NCI-H524 treated with DMSO at 0.1 percent for 48 hours (cell line): ENCODE data around the gene C1orf116.

Experiments
- DNase-seq: peaks from one replicate; lab custom pipeline; 2025; lab: John Stamatoyannopoulos, UW

Gene C1orf116

DNA sequence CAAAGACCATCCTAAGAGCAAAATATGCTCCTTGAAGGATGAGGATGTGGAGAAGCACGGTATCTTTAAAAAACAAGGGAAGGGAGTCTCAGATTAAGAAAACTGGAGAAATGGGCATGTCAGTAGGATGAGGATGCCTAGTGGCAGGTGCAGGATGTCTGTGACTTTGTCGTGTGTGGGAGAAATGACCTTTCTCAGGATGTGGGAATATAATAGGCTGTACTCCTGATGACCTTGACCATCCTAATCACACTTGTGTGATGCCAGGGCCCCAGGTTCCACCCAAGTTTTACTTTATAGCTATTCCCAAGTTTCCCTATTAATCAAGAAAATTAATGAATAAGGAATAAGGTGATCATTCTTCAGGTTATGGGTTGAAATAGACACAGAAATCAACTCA lies 12.9 kb downstream of the C1orf116 start:
- no peak for DNase-seq

DNA sequence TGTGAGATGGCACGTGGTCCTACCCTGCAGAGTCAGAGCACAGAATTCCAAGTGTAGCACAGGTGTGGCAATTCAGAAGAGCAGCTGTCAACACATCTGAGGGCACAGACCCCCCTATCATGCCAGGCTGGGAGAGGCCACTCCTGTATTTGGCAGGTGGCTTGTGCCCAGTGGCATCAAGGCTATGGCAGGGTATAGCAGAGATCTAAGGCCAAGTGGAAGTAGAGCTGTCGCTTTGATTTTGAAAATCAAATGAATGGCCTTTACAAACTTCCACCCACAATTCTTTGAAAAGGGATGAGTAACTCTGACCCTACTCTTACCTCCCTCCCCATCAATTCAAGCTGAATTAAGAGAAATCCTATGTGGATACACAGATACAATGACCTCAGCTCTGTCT lies 13.4 kb downstream of the C1orf116 start:
- no peak for DNase-seq

DNA sequence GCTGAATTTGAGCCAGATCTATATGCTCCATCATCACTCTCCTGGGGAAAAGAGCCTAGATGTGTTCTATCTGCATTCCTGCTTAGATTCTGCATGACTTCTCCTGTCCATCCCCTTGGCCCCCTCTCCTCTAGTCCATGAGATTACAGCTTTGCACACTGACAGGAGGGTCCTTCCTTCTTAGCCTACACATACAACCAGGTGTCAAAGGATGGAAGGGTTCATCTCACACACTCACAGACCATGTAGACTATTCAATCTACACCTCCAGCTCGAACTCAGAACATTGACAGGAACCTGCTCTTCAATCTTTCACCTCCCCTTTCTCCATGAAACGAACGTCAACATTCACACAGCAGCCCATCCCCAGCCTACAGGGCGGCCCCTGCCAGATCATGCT lies 13.8 kb downstream of the C1orf116 start:
- no peak for DNase-seq

DNA sequence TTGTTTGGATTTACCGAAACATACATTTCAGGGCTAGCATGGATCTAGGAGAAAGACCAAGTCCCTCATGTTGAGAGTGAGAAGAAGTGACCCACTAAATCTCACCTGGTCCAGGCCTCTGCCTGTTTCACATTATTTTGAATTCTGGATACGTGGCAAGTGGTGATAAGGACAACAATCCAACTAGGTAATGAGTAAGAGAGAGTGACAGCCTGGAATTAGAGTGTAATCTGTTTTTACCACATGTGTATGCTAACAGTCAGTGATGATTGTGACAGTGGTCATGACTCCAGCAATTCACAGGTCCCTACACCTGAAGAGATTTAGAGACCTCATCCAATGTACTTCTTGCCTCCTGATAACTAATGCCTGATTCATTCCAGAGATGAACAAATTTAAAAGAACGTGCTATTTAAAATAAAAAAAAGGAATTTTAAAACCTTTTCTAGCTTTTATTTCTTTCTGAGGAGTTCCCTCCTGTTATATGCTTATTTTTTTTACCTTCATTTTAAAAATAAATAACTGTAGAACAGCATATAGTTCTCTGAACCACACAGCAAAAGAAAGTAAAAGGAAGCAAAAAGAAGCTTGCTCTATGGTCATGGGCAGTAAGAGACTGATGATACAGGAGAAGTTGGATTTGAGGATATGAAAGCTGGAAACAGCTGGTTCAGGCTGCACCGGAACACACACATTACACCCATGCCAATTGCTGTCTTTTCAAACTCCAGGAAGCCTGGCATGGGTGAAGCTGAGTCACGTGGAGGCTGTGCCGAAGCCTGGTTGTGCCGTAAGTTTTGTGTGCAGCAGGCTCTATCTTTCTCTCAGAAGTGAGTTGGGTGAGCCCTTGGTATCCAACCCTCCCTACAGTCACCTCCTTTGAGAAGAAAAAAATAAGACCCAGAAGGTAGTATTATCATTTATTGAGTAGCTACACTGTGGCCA lies 14.7 kb downstream of the C1orf116 start:
- no peak for DNase-seq

DNA sequence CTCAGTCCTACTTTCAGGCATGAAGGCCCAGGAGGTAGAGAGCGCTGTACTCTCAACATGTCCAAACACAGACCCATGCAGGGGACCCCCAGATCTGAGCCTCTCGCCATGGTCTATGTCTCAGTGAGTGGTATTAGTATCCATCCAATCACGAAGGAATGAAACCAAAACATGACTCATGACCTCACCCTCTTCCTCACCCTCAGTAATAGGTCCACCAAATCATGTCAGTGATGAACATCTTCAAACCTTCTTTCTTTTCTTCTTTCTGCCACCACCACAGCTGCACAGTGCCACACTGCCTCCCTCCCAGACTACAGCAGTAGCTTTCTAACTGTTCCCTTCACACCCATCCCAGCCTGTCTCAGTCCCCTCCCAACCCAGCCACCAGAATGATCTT lies 16.8 kb downstream of the C1orf116 start:
- no peak for DNase-seq

DNA sequence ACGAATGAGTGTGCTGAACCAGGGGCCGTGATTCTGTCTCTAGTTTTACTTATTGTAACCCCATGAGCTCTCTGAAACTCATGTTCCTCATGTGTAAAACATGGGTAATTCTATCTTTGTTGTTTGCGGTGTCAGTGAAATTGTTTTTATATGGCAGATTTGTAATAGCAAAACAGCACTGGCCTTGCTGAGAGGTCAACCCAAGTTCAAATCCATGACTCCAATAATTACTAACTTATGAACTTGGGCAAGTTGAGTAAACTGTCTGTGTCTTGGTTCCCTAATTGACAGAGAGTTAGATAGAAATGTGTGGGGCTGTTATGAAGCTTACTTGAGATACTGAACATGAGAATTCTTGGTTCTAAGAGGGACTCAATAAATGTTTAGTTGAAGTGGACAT lies 17.8 kb downstream of the C1orf116 start:
- DNase-seq: no peak

DNA sequence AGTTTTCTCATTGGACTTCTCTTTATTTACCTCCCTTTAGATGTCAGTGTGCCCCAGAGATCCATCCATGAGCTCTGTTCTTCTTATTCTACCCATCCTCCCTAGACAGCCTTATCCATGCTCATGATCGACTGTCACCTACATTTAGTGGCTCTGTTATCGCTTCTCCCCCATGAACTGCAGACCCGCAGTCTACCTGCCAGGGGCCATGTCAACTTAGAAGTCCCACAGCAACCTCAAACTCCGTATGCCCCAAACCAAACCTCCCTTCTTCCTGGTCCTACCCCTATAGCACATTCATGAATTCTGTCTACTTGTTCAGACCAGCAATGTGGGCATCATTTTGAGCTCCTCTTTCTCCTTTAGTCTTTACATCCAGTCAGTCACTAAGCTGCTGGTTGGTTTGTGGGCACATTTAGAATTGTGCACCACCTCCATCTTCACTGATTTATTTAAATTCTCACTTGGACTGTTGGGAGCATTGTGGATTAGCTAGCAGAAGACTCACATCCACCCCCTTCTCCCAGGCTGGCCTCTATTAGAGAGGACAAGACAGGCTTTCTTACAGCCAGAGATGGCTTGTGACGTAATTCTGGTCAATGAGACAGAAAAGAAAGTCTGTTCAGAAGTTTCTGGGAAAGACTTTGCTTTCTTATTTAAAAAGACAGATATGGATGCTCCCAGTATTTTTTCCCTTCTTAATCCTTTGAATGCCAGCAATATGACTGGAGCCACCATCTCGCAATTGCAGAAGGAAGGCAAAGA lies 19.1 kb downstream of the C1orf116 start:
- no peak for DNase-seq

DNA sequence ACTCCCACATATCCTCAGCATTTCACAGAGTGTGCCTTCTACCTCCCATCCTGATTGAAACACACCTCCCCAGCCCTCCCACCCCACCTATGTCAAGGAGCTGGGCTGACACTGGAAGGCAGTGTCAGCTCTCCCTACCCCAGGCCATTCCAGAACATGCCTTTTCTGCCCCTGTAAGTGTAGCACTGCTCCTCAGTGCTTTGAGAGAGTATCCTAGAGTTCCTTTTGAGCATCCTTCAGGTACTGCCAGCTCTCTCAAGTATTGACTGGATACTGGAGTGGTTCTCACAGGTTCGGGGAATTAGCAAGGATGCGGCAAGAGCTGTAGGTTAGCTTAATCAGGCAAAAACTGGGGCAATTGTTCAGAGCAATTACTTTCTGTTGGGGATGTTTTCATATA lies 21.8 kb downstream of the C1orf116 start:
- no peak for DNase-seq

DNA sequence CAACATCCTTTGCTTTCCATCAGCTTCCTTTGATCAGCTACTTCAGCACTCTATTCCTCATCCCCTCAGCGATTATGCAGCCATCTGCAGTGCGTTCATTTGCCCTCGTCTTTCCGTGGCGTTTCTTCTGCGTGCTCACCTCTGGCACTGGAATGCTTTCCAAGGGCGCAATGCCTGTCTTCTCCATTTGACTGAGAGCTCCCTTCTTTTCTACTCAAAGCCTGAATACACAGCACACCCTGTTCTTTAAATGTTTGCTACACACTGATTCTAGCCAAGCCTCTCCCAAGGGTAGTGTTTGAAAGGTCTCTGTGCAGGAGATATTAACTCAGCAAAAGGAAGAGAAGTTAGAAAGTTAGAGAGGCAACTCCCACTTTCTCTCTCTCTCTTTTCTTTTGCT lies 22.6 kb downstream of the C1orf116 start:
- no peak for DNase-seq

DNA sequence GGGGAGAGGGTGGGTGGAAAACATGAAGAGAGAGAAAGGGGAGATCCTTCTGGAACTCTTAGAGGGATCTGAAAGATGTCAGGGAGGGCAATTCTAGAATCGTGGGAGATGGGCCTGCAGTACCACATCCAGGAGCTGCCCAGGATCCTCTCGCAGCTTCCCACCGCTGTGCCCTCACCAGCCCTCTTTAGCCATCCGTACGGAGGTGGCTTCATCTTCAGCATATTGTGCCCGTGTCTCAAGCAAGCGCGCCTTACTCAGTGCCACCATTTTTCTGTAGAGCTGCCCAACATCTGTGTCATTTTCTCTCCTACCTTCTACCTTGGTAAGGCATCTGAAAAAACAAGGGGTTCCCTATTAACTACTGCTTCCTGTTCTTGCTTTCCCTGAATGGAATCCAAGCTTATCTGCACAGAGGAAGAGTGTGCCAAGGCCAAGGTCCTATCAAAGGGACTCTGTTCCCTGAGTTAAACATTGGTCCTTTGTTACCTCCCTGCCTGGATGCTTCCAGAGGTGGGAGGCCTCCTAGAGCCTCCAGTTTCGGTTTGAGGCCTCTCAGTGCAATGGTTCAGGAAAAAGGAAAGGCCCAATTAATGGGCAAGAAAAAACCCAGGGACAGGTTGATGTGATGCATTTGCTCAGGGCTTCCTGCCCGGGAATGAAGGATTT lies 23.2 kb downstream of the C1orf116 start:
- DNase-seq: no peak

DNA sequence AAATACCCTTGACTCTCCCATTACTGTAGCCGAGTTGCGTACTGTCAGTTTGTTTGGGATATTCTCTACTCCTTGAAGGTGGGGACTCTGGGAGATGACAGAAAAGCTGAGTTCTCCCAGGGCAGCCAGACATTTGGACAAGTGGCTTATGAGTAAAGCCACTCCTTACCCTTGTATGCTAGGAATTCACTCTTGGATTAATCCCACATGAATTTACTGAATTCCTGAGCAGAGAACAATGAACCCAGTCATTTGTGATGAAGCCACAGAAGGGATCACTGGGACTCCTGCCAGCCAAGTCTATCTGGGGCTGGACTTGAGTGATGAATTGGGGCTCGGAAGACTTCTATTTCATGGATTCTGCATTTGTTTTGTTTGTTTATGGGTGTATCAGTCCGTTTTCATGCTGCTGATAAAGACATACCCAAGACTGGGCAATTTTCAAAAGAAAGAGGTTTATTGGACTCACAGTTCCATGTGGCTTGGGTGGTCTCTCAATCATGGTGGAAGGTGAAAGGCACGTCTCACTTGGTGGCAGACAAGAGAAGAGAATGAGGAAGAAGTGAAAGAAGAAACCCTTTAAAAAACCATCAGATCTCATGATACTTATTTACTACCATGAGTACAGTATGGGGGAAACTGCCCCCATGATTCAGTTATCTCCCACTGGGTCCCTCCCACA lies 25.1 kb downstream of the C1orf116 start:
- no peak for DNase-seq

DNA sequence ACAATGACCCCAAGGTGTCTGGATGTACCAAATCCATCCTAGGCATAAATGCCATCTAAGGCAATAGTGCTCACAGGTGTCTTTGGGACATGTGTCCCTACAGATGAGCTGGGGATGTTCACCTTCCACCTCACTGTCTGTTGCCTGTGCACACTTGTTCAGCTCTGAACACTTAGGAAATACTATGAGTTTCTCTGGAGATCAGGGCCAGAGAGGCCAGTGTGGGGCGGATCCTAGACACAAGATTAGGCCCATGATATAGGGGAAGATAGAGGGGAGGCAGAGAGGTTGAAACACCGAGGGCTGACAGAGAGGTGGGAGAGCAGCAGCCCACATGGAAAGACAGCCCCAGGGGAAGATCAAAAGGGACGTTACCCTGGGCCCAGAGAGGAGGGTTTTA lies 25.6 kb downstream of the C1orf116 start:
- no peak for DNase-seq

DNA sequence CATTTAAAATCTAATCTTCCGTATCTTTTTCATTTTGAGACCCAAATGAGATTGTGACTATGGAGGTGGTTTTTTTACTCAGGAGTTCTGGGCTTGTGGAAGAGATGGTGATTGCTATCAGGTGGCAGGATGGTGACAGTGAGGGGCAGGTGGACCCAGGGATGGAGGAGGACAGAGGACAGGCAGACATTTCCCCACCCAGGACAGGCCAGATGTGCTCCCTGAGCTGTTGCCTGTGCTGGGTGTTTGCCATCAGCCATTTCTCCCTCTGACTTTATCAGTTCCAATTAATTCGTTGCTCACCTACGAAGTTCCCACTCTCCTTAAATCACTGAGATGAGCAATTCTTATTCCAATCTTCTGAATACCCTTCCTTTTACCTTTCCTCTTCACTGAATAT lies 26.5 kb downstream of the C1orf116 start:
- DNase-seq: no peak

DNA sequence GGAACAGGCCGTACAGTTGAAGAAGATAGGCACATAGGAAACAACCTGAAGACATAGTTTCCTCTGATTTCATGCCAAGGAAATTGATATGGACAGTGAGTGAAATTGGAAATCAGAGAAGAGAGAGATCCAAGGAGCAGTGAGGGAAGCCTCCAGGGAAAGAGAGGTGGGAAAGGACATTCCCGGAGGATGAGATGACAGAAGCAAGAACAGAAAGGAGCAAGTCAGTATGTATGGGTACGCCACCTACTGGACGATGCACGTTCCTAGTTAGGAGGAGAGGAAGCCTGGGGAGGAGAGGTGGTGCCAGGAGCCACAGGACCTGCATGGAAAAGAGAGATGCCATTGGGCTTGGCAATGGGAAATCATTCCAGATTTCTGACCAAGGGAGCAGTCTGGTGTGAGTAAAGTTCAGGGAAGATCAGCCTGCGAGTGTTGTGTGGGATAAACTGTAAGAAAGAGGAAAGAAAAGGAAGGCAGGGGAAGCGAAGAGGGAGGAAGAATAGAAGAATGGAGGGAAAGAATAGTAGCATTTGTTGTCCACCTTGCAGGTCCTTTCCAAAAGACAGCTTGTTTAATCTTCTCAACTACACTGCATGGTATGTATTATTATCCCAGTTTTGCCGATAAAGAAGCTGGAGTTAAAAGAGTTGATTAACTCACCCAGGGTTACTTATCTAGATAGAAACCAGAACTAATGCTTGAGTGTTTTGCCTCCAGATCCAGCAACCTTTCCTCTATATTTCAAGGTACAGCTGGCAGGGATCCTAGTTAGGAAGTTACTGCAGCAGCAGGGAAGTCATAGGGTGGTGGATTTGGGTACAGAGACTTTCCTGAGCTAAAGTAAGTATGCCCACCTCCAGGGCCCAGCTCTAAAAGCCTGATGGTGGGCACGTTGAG lies 27.4 kb downstream of the C1orf116 start:
- no peak for DNase-seq

DNA sequence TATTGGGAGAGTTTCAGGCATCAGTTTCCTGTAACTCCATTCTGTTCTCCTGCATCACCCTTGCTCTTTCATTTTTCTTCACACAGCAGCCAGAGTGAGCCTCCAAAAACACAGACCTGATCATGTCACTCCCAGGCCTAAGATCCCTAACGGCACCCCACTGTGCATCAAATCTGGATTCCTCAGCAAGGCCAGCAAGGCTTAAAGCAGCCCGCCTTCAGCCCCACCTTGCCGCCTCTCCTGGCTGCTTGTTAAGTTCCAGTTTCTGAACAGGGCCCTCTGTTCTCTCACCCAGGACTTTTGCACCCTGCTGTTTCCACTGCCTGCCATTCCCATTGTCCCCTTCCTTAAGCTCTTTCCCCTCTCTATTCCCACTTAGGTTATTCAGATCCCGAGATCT lies 29.3 kb downstream of the C1orf116 start:
- no peak for DNase-seq

DNA sequence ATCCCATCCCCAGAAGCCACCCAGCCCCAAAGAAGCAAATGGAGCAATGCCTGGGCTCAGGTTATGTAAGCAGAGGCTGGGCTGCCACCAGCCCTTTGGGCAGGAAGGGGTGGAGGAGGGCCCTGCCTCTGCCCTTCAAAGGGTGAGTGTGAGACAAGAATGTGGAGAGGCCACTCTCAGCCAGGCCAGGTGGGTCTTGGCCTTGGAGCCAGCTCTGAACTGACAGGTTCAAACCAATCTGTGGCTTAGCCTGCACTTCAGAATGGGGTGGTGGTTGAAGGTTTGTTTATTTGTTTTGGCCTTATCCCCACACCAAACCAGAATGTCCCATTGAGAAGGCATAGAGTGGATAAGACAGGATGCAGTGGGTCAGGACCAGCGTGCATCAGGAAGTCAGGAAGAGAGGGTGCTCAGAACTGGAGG lies 29.8 kb downstream of the C1orf116 start:
- DNase-seq: no peak

DNA sequence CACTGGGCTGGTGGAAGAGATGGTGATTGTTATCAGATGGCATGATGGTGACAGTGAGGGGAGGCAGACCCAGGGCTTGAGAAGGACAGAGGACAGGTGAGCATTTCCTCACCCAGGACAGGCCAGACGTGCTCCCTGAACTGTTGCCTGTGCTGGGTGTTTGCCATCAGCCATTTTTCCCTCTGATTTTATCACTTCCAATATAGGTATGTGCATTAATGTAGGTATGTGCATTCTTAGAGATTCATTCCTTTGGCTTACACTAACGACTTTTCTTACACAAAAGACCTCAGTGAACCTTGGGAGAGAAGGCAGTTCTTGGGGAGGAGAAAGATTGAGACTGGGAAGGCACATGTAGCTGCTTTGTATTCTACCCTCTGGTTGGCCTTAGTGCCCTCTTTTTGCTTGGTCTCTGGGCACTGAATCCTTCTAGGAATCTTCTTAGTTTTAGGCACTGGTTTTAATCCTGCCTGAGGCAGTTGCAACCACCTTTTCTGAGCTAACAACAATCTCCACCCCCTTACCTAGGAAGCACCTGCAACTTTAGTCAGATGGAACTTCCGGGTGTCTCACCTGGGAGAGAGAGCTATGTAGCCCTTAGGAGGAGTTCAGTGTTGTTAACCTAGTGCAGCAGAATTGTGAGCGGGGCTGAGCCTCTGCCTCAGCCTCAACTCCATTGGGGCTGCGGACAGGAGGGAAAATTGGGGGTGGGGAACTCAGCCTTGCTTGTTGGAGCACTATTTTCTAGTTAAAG lies 30.9 kb downstream of the C1orf116 start:
- DNase-seq: no peak

DNA sequence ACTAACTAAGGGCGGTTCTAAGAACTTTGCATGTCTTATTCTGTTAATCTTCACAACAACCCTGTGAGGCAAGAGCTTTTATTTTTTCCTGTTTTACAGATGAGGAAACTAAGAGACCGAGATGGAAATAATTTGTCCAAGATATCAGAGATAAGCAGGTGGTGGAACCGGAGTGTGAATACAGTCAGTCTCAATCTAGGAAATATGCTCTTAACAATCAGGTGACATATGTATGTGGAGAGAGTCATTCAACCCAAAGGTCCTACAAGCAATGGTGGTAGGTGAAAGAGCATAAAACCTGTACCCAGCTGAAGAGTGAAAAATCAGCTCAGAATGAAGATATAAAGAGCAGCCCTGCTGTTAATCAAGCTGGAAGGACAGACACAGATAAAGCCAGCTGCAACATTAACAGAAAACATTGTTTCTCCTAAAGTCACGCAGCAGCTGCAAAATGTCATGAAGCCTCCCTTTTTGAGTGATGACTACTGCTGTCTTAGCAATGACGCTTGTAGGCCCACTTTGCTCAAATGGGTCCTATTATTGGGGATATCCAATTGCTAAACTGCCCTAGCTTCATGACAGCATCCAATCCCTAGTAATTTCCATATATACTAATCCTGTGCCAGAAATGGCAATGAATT lies 31.8 kb downstream of the C1orf116 start:
- no peak for DNase-seq

DNA sequence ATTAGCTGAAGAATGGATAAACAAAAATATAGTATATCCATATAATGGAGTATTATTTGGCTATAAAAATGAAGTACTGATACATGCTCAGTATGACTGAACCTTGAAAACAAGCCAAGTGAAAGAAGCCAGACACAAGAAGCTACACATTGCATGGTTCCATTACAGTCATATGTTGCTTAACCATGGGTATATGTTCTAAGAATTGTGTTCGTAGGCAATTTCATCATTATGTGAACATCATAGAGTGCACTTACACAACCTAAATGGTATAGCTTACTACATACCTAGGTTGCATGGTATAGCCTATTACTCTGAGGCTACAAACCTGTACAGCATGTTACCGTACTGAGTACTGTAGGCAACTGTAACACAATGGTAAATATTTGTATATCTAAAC lies 33.7 kb downstream of the C1orf116 start:
- no peak for DNase-seq

DNA sequence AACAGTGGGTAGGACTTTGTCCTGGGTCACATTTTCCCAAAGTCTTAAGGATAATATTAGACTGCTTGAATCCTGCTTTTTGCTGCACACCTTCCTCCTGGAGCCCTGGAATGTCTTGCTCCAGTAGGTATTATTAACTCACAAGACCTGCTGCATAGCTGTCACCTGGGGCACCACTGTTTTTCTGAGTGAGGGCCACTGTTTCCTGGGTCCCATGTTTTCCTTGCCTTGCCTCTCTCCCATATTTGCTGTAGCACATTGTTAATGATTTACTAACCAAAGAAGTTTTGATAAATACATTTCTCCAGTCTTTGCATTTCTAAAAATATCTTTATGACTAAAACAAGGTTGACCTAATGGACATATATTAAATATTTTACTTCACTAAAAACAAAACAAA lies 39.8 kb downstream of the C1orf116 start:
- no peak for DNase-seq
